Trophoblast cell (in vitro differentiated cells and primary cell): ENCODE data around the gene TMEM273.

Source experiments
- DNase-seq, 2 donors: peaks; one replicate each; pipeline ENCODE4 v3.0.0-alpha.2; 2016
- H2AFZ ChIP-seq: 2 replicates; pipeline ENCODE4 v1.6.1; 2013; ENCODE audit warnings: low read length, moderate library complexity, mild to moderate bottlenecking; ENCODE audit not compliant: insufficient read depth, poor library complexity
- H2AK5ac ChIP-seq: 2 replicates; pipeline ENCODE4 v1.6.1; 2013; ENCODE audit warnings: mild to moderate bottlenecking, low read length
- H2BK120ac ChIP-seq: 2 replicates; pipeline ENCODE4 v1.6.1; 2013; ENCODE audit warnings: low read length, mild to moderate bottlenecking, moderate library complexity; ENCODE audit not compliant: insufficient read depth, poor library complexity
- H2BK12ac ChIP-seq: 2 replicates; pipeline ENCODE4 v1.6.1; 2013; ENCODE audit warnings: mild to moderate bottlenecking, low read length, moderate library complexity
- H2BK5ac ChIP-seq: 2 replicates; pipeline ENCODE4 v1.6.1; 2013; ENCODE audit warnings: low read length, low read depth, moderate library complexity, mild to moderate bottlenecking; ENCODE audit not compliant: poor library complexity
- H3K14ac ChIP-seq: 2 replicates; pipeline ENCODE4 v1.6.1; 2013; ENCODE audit warnings: mild to moderate bottlenecking, low read length
- H3K18ac ChIP-seq: 2 replicates; pipeline ENCODE4 v1.6.1; 2013; ENCODE audit warnings: mild to moderate bottlenecking, low read length
- H3K23ac ChIP-seq: 2 replicates; pipeline ENCODE4 v1.6.1; 2013; ENCODE audit warnings: low read length
- H3K27ac ChIP-seq: 2 replicates; pipeline ENCODE4 v1.5.1; 2013; ENCODE audit warnings: low read depth, mild to moderate bottlenecking, inconsistent platforms, low read length, moderate library complexity
- H3K27me3 ChIP-seq: 2 replicates; pipeline ENCODE4 v1.6.1; 2013; ENCODE audit warnings: inconsistent platforms, mild to moderate bottlenecking, low read length, moderate library complexity; ENCODE audit not compliant: insufficient read depth
- H3K36me3 ChIP-seq, 2 experiments: 1 replicate in 1 of 2; 2 replicates in 1 of 2; pipeline ENCODE4 v1.6.1; 2013; ENCODE audit warnings: low read length in 2 of 2, mild to moderate bottlenecking in 2 of 2, moderate library complexity in 1 of 2; ENCODE audit not compliant: insufficient read depth in 2 of 2, control insufficient read depth in 1 of 2
- H3K4ac ChIP-seq: 2 replicates; pipeline ENCODE4 v1.6.1; 2013; ENCODE audit warnings: low read depth, mild to moderate bottlenecking, low read length, moderate library complexity
- H3K4me1 ChIP-seq, 2 experiments: 1 replicate in 1 of 2; 2 replicates in 1 of 2; pipeline ENCODE4 v1.6.1; 2013; ENCODE audit warnings: low read length in 2 of 2, mild to moderate bottlenecking in 2 of 2, moderate library complexity in 1 of 2; ENCODE audit not compliant: insufficient read depth in 2 of 2, control insufficient read depth in 1 of 2
- H3K4me2 ChIP-seq: 2 replicates; pipeline ENCODE4 v1.6.1; 2013; ENCODE audit warnings: inconsistent platforms, mild to moderate bottlenecking, low read length, moderate library complexity
- H3K4me3 ChIP-seq: 2 replicates; pipeline ENCODE4 v1.5.1; 2013; ENCODE audit warnings: mild to moderate bottlenecking, low read depth, low read length, inconsistent platforms
- H3K79me1 ChIP-seq: one replicate; pipeline ENCODE4 v1.6.1; 2013; ENCODE audit warnings: low read length
- H3K79me2 ChIP-seq: 2 replicates; pipeline ENCODE4 v1.6.1; 2013; ENCODE audit warnings: low read length, mild to moderate bottlenecking; ENCODE audit not compliant: control insufficient read depth, insufficient read depth, poor library complexity
- H3K9ac ChIP-seq: 2 replicates; pipeline ENCODE4 v1.6.1; 2013; ENCODE audit warnings: mild to moderate bottlenecking, low read length
- H3K9me3 ChIP-seq: 2 replicates; pipeline ENCODE4 v1.6.1; 2013; ENCODE audit warnings: low read depth, mild to moderate bottlenecking, control low read depth, inconsistent platforms, low read length; ENCODE audit not compliant: insufficient read depth
- H4K12ac ChIP-seq: 2 replicates; pipeline ENCODE4 v1.6.1; 2013; ENCODE audit warnings: low read depth, mild to moderate bottlenecking, low read length, moderate library complexity
- H4K8ac ChIP-seq: 2 replicates; pipeline ENCODE4 v1.6.1; 2013; ENCODE audit warnings: low read depth, mild to moderate bottlenecking, low read length, moderate library complexity
- H4K91ac ChIP-seq: one replicate; pipeline ENCODE4 v1.6.1; 2013; ENCODE audit warnings: low read depth, mild to moderate bottlenecking, low read length, moderate library complexity
- WGBS: extraction: QIAGEN DNeasy Blood & Tissue Kit; methylation state at CpG from one replicate; pipeline ENCODE4 v1.1.7; 2013; ENCODE audit warnings: missing lambda C conversion rate; ENCODE audit not compliant: insufficient read length, insufficient coverage; ENCODE audit errors: extremely low coverage; 5-methylcytosine and 5-hydroxymethylcytosine counted together

Gene TMEM273

DNA sequence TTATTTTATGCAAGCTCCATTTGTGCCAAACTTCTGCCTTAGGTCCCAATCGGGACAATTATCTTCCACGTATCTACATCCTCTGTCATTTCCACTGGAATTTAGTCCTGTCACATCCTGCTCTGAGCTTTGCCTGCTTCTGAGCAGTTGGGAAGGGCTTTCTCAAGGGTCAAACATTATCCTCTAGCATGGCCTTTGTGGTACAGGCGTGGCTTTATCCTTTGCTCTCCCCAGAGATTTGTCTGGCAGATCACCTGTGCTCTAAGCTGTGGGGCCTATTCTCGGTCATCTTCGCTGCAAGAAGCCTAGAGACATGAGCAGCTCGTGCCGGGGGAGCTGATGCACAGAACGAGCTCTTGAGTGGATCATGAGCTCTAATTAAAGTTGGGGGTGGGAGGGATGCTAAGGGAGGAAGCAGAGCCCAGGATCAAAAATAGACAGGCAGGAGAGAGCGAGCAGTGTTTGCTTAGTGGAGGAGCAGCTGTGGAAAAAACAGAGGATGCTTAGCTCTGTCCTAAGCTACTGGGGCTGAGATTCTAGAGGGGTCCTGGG, 19.8 kb upstream of the TMEM273 start:
- Histone ChIP-seq H2BK12ac (no peak overlapping the region), H3K18ac (no peak overlapping the region), H3K9ac (no peak overlapping the region), H2BK120ac (no peak overlapping the region), H3K9me3 (no peaks in the 10 kb centered on the region), H4K12ac (no peak overlapping the region), H3K79me1 (no peaks in the 10 kb centered on the region), H2AK5ac (no peak overlapping the region), H3K23ac (no peak overlapping the region), H3K4me2 (no peak overlapping the region), H3K79me2 (no peaks in the 10 kb centered on the region), H4K8ac (no peak overlapping the region), H3K27me3 (no peaks in the 10 kb centered on the region), H2BK5ac (no peak overlapping the region), H3K4me1 (no peaks in the 10 kb centered on the region), H3K4ac (no peak overlapping the region), H3K4me3 (no peak overlapping the region), H3K27ac (no peak overlapping the region), H4K91ac (no peak overlapping the region), H3K36me3 (no peaks in the 10 kb centered on the region), H2AFZ (no peak overlapping the region), H3K14ac (no peak overlapping the region)
- no CpG with 5 or more reads among the region's 9 CpGs for WGBS
- no peak for DNase-seq

- no peak overlapping the region for H2AK5ac ChIP-seq
- no CpG with 5 or more reads among the region's 3 CpGs for WGBS
- no peaks in the 10 kb centered on the region for H3K79me2 ChIP-seq
Measured at GRCh38 chr10:49207113-49207512, 18.9 kb upstream of the TMEM273 start.

GRCh38 chr10:49205206-49205605, 17.0 kb upstream of the TMEM273 start:
- no peak overlapping the region for H2BK5ac ChIP-seq
- H2BK120ac ChIP-seq = no peak overlapping the region
- H3K36me3 ChIP-seq = no peaks in the 10 kb centered on the region
- no peak overlapping the region for H3K9ac ChIP-seq
- no peak overlapping the region for H3K18ac ChIP-seq
- H4K12ac ChIP-seq = no peak overlapping the region
- H3K79me2 ChIP-seq = no peaks in the 10 kb centered on the region
- H3K23ac ChIP-seq = no peak overlapping the region
- H2BK12ac ChIP-seq = no peak overlapping the region
- no peak for DNase-seq
- no CpG with 5 or more reads among the region's 3 CpGs for WGBS
- H3K4me2 ChIP-seq = no peak overlapping the region
- no peak overlapping the region for H2AK5ac ChIP-seq
- no peak overlapping the region for H3K4me3 ChIP-seq
- no peaks in the 10 kb centered on the region for H3K4me1 ChIP-seq
- no peak overlapping the region for H4K91ac ChIP-seq
- no peak overlapping the region for H3K14ac ChIP-seq
- no peaks in the 10 kb centered on the region for H3K27me3 ChIP-seq
- no peak overlapping the region for H3K27ac ChIP-seq
- no peaks in the 10 kb centered on the region for H3K79me1 ChIP-seq
- no peak overlapping the region for H2AFZ ChIP-seq
- no peak overlapping the region for H3K4ac ChIP-seq
- no peaks in the 10 kb centered on the region for H3K9me3 ChIP-seq
- no peak overlapping the region for H4K8ac ChIP-seq

More at GRCh38 chr10:49207113-49207512, 18.9 kb upstream of the TMEM273 start:
- Histone ChIP-seq H2BK120ac (no peak overlapping the region), H3K4me2 (no peak overlapping the region), H3K4me3 (no peak overlapping the region), H4K8ac (no peak overlapping the region), H3K9ac (no peak overlapping the region), H3K27me3 (no peaks in the 10 kb centered on the region), H3K36me3 (no peaks in the 10 kb centered on the region), H3K27ac (no peak overlapping the region), H2AFZ (no peak overlapping the region), H3K18ac (no peak overlapping the region), H3K4me1 (no peaks in the 10 kb centered on the region), H3K4ac (no peak overlapping the region), H2BK5ac (no peak overlapping the region), H3K23ac (no peak overlapping the region), H2BK12ac (no peak overlapping the region), H4K12ac (no peak overlapping the region), H4K91ac (no peak overlapping the region), H3K79me1 (no peaks in the 10 kb centered on the region), H3K9me3 (no peaks in the 10 kb centered on the region), H3K14ac (no peak overlapping the region)
- no peak for DNase-seq

DNA sequence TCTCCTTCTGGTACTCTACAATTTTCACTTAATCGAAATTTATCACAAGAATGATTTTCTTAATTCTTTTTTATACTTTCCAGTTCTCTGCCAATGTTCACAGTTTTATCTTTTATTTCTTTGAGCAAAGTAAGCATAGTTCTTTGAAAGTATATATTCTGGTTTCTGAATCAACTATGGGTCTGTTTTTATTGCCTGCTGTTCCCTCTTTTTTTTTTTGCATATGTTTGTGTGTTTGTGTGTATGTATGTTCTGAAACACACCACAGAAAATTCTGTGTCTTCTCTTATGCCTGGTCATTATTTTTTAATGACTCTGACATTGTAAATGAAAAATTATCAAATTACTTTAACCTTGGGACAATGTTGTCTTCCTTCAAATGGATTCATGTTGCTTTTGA, 15.9 kb upstream of the TMEM273 start:
- no peak overlapping the region for H2BK120ac ChIP-seq
- no peaks in the 10 kb centered on the region for H3K79me2 ChIP-seq
- H4K91ac ChIP-seq = no peak overlapping the region
- H3K23ac ChIP-seq = no peak overlapping the region
- H4K8ac ChIP-seq = no peak overlapping the region
- no peak overlapping the region for H3K18ac ChIP-seq
- no peak overlapping the region for H3K4me3 ChIP-seq
- H2AFZ ChIP-seq = no peak overlapping the region
- H3K27ac ChIP-seq = no peak overlapping the region
- no peak overlapping the region for H4K12ac ChIP-seq
- no peak overlapping the region for H2BK12ac ChIP-seq
- WGBS = 100% methylated on average over 1 of the region's 1 CpG
- H3K9me3 ChIP-seq = no peaks in the 10 kb centered on the region
- H3K36me3 ChIP-seq = no peaks in the 10 kb centered on the region
- H2AK5ac ChIP-seq = no peak overlapping the region
- H3K4ac ChIP-seq = no peak overlapping the region
- H3K4me2 ChIP-seq = no peak overlapping the region
- H3K14ac ChIP-seq = no peak overlapping the region
- no peaks in the 10 kb centered on the region for H3K27me3 ChIP-seq
- no peaks in the 10 kb centered on the region for H3K79me1 ChIP-seq
- no peaks in the 10 kb centered on the region for H3K4me1 ChIP-seq
- DNase-seq = no peak
- no peak overlapping the region for H3K9ac ChIP-seq
- no peak overlapping the region for H2BK5ac ChIP-seq
